Gastroesophageal sphincter (tissue), 4 donors: ENCODE data around the gene TAF4. TPM values are rescaled to one million over a fixed set of nuclear protein-coding genes. Genes with fewer than 3 reads are reported as not detected.

Experiments
- ATAC-seq: fragments of 150-250 bp; one replicate; pipeline ENCODE4 v1.9.1; 2016; ENCODE audit warnings: mild to moderate bottlenecking, moderate library complexity
- H3K27ac ChIP-seq, 4 donors: fragments of 200-600 bp; sonication (generic) in 3 of 4; 1 replicate in 3 of 4; 2 replicates in 1 of 4; pipeline ENCODE4 v1.5.1; 2016 to 2019
- H3K27me3 ChIP-seq: fragments of 200-600 bp; sonication (generic); one replicate; pipeline ENCODE4 v1.5.1; 2019
- H3K36me3 ChIP-seq, 2 donors: fragments of 200-600 bp; sonication (generic); one replicate each; pipeline ENCODE4 v1.5.1; 2019; ENCODE audit warnings: control low read depth in 1 of 2
- H3K4me1 ChIP-seq, 3 donors: fragments of 200-600 bp; sonication (generic); 1 replicate in 2 of 3; 2 replicates in 1 of 3; pipeline ENCODE4 v1.5.1; 2016 to 2019; ENCODE audit warnings: control low read depth in 2 of 3
- H3K4me3 ChIP-seq, 2 donors: fragments of 200-600 bp; sonication (generic); one replicate each; pipeline ENCODE4 v1.5.1; 2019; ENCODE audit warnings: mild to moderate bottlenecking in 1 of 2, moderate library complexity in 1 of 2
- H3K9me3 ChIP-seq, 3 donors: fragments of 200-600 bp; sonication (generic); one replicate each; pipeline ENCODE4 v1.5.1; 2017 to 2019; ENCODE audit warnings: control low read depth in 2 of 3
- EP300 ChIP-seq: sonication (generic); formaldehyde crosslinking; IDR thresholded peaks from one replicate; pipeline ENCODE4 v1.6.1; 2017; ENCODE audit warnings: antibody characterized with exemption, mild to moderate bottlenecking
- POLR2A ChIP-seq, 2 donors: fragments of 450-650 bp; IDR thresholded peaks; one replicate each; pipeline ENCODE4 v1.6.1; 2017; ENCODE audit warnings: antibody characterized with exemption in 2 of 2, mild to moderate bottlenecking in 2 of 2, moderate library complexity in 1 of 2
- POLR2AphosphoS5 ChIP-seq: sonication (generic); formaldehyde crosslinking; IDR thresholded peaks from one replicate; pipeline ENCODE4 v1.6.1; 2017; ENCODE audit warnings: antibody characterized with exemption
- WGBS, 2 donors: methylation state at CpG; one replicate each; pipeline ENCODE4 v1.1.5; 2018; ENCODE audit warnings: low coverage in 1 of 2; 5-methylcytosine and 5-hydroxymethylcytosine counted together
- total RNA-seq, 4 donors: library from RNA; depleted of rRNA; stranded (reverse); fragments of >200 nt; gene quantifications; one replicate each; pipeline ENCODE4 v1.1.0, GENCODE V29; 2016
- TF ChIP-seq, protein P1 (sequence below), 4 experiments: fragments of 200-600 bp in 2 of 4; fragments of 450-650 bp in 2 of 4; sonication (generic) in 1 of 4; IDR thresholded peaks; one replicate each; pipeline ENCODE4 v1.5.1; 2017 to 2019; ENCODE audit warnings: antibody characterized with exemption in 4 of 4, mild to moderate bottlenecking in 2 of 4, moderate library complexity in 2 of 4

Gene TAF4
- total RNA-seq, 4 donors from 2014 or later = 7.6 to 19.9 (median 15.5) TPM

GRCh38 chr20:61997891-61998290 lies 67.8 kb downstream of the TAF4 start:
- no peaks in the 10 kb centered on the region for H3K9me3 ChIP-seq
- H3K27me3 ChIP-seq = no peaks in the 10 kb centered on the region
- no peak for TF ChIP-seq EP300
- TF ChIP-seq POLR2A (IDR thresholded peaks at IDR 0.05) = no peak
- TF ChIP-seq POLR2AphosphoS5 = no peak
- TF ChIP-seq, protein P1, sequence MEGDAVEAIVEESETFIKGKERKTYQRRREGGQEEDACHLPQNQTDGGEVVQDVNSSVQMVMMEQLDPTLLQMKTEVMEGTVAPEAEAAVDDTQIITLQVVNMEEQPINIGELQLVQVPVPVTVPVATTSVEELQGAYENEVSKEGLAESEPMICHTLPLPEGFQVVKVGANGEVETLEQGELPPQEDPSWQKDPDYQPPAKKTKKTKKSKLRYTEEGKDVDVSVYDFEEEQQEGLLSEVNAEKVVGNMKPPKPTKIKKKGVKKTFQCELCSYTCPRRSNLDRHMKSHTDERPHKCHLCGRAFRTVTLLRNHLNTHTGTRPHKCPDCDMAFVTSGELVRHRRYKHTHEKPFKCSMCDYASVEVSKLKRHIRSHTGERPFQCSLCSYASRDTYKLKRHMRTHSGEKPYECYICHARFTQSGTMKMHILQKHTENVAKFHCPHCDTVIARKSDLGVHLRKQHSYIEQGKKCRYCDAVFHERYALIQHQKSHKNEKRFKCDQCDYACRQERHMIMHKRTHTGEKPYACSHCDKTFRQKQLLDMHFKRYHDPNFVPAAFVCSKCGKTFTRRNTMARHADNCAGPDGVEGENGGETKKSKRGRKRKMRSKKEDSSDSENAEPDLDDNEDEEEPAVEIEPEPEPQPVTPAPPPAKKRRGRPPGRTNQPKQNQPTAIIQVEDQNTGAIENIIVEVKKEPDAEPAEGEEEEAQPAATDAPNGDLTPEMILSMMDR (IDR thresholded peaks at IDR 0.05) = no peak
- peaks cover 0 to 97% of the 10 kb centered on the region in 2 donors for H3K36me3 ChIP-seq
- no peak overlapping the region for H3K4me3 ChIP-seq
- ATAC-seq = no peak
- WGBS, 2 donors = 75 to 84% methylated on average over 8 to 10 of the region's 10 CpGs
- H3K27ac ChIP-seq = no peak overlapping the region
- no peaks in the 10 kb centered on the region for H3K4me1 ChIP-seq

- Histone ChIP-seq H3K4me3 (no peak overlapping the region), H3K27me3 (no peaks in the 10 kb centered on the region), H3K4me1 (no peaks in the 10 kb centered on the region), H3K9me3 (peaks cover 0 to 3% (median 0%) of the 10 kb centered on the region in 3 donors), H3K27ac (no peak overlapping the region), H3K36me3 (peaks cover 0 to 97% of the 10 kb centered on the region in 2 donors)
- 82 to 87% methylated on average over 3 to 10 of the region's 10 CpGs for WGBS, 2 donors
- no peak for ATAC-seq
- TF ChIP-seq POLR2A (IDR thresholded peaks at IDR 0.05) = no peak
- no peak for TF ChIP-seq EP300
- TF ChIP-seq, protein P1 (IDR thresholded peaks at IDR 0.05) = no peak
- no peak for TF ChIP-seq POLR2AphosphoS5
These were observed 68.3 kb downstream of the TAF4 start for GRCh38 chr20:61997372-61997771.

GRCh38 chr20:61994546-61994945 lies 71.1 kb downstream of the TAF4 start:
- no peak for ATAC-seq
- 50 to 91% methylated on average over 1 to 3 of the region's 8 CpGs for WGBS, 2 donors
- Histone ChIP-seq H3K27ac (no peak overlapping the region), H3K27me3 (no peaks in the 10 kb centered on the region), H3K4me1 (no peaks in the 10 kb centered on the region), H3K36me3 (peaks cover 0 to 97% of the 10 kb centered on the region in 2 donors), H3K4me3 (no peak overlapping the region), H3K9me3 (peaks cover 0 to 20% (median 0%) of the 10 kb centered on the region in 3 donors)
- TF ChIP-seq POLR2AphosphoS5 = no peak
- TF ChIP-seq EP300 = no peak
- no peak for TF ChIP-seq POLR2A (IDR thresholded peaks at IDR 0.05)
- TF ChIP-seq, protein P1 (IDR thresholded peaks at IDR 0.05) = no peak

DNA sequence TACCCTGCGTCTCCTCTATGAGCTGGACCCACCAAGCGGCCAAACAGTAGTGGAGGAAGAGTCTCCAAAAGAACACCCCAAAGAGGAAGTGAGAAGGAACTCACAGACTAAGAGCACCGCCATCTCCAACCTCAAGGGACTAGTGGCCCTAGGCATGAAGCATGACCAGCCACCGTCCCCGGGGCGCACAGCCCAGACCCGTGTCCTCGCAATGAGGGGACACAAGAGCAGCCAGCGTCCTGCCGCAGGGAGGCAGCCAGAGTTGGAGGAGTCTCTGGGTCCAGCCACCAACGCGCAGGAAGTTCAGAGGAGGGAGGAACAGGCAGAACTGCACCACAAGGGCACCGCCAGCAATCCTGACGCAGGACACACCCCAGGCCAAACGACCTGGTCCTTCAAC lies 72.6 kb downstream of the TAF4 start:
- WGBS, 2 donors = 100% methylated on average over 2 of the region's 15 CpGs
- no peaks in the 10 kb centered on the region for H3K27me3 ChIP-seq
- H3K4me3 ChIP-seq = no peak overlapping the region
- no peak for ATAC-seq
- H3K4me1 ChIP-seq = no peaks in the 10 kb centered on the region
- H3K9me3 ChIP-seq = peaks cover 0 to 20% (median 0%) of the 10 kb centered on the region in 3 donors
- TF ChIP-seq EP300 (no peak), POLR2AphosphoS5 (no peak), POLR2A (IDR thresholded peaks at IDR 0.05) (no peak)
- TF ChIP-seq, protein P1 (IDR thresholded peaks at IDR 0.05) = no peak
- H3K36me3 ChIP-seq = peaks cover 0 to 94% of the 10 kb centered on the region in 2 donors
- H3K27ac ChIP-seq = no peak overlapping the region

DNA sequence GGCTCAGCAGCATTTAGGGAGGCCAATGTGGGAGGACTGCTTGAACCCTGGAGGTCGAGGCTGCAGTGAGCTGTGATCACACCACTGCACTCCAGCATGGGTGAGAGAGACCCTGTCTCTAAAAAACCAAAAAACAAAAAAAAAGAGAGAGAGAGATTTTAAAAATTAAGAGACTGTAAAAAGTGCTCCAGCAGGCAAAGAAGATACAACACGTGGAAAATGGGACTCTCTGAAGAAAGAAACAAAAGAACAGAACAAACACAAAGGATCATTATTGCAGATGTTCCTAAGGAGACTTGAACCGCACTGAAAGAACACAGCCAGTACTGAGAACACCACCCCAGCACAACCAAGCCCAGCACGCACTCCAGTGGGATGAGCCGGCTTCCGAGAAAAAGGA lies 74.2 kb downstream of the TAF4 start:
- Histone ChIP-seq H3K4me1 (no peaks in the 10 kb centered on the region), H3K27me3 (no peaks in the 10 kb centered on the region), H3K4me3 (no peak overlapping the region), H3K9me3 (peaks cover 0 to 20% (median 0%) of the 10 kb centered on the region in 3 donors), H3K27ac (no peak overlapping the region), H3K36me3 (peaks cover 0 to 93% of the 10 kb centered on the region in 2 donors)
- WGBS, 2 donors = 91 to 92% methylated on average over 5 of the region's 6 CpGs
- ATAC-seq = no peak
- TF ChIP-seq, protein P1 (IDR thresholded peaks at IDR 0.05) = no peak
- TF ChIP-seq EP300 = no peak
- no peak for TF ChIP-seq POLR2AphosphoS5
- no peak for TF ChIP-seq POLR2A (IDR thresholded peaks at IDR 0.05)
